ENCODE data around the gene TSPO. TPM values are rescaled to one million over a fixed set of nuclear protein-coding genes. Genes with fewer than 3 reads are reported as not detected.

Gene TSPO
- total and polyA plus RNA-seq, 11 donors = 69.0 to 335 (median 125) TPM

- H3K27ac ChIP-seq = no peak overlapping the region
- peaks cover 0 to 4% (median 0%) of the 10 kb centered on the region in 12 donors for H3K4me1 ChIP-seq
- ATAC-seq (no peak), DNase-seq (peak in 2 of 5 donors; percentile 13 to 56)
- H3K27me3 ChIP-seq = peaks cover 0 to 7% (median 0%) of the 10 kb centered on the region in 9 donors
- no peak overlapping the region for H3K4me3 ChIP-seq
- no peak for TF ChIP-seq POLR2A (IDR thresholded peaks at IDR 0.05)
- TF ChIP-seq, protein P1, sequence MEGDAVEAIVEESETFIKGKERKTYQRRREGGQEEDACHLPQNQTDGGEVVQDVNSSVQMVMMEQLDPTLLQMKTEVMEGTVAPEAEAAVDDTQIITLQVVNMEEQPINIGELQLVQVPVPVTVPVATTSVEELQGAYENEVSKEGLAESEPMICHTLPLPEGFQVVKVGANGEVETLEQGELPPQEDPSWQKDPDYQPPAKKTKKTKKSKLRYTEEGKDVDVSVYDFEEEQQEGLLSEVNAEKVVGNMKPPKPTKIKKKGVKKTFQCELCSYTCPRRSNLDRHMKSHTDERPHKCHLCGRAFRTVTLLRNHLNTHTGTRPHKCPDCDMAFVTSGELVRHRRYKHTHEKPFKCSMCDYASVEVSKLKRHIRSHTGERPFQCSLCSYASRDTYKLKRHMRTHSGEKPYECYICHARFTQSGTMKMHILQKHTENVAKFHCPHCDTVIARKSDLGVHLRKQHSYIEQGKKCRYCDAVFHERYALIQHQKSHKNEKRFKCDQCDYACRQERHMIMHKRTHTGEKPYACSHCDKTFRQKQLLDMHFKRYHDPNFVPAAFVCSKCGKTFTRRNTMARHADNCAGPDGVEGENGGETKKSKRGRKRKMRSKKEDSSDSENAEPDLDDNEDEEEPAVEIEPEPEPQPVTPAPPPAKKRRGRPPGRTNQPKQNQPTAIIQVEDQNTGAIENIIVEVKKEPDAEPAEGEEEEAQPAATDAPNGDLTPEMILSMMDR (IDR thresholded peaks at IDR 0.05) = no peak
- 89 to 92% (median 91%) methylated on average over 17 to 26 of the region's 26 CpGs for WGBS, 4 donors
- intact Hi-C loops (cut with DNase I) = no loop called here
- H3K36me3 ChIP-seq = no peaks in the 10 kb centered on the region
- H3K9me3 ChIP-seq = no peaks in the 10 kb centered on the region
Measured at GRCh38 chr22:43208703-43209522, 57.6 kb downstream of the TSPO start.

- TF ChIP-seq, protein P1 (IDR thresholded peaks at IDR 0.05) = no peak
- no peak for TF ChIP-seq POLR2A (IDR thresholded peaks at IDR 0.05)
- Histone ChIP-seq H3K36me3 (no peaks in the 10 kb centered on the region), H3K4me1 (peaks cover 0 to 4% (median 0%) of the 10 kb centered on the region in 12 donors), H3K27ac (no peak overlapping the region), H3K9me3 (no peaks in the 10 kb centered on the region), H3K27me3 (peaks cover 0 to 13% (median 0%) of the 10 kb centered on the region in 9 donors), H3K4me3 (no peak overlapping the region)
- ATAC-seq (no peak), DNase-seq (peak in 2 of 5 donors; percentile 18 to 55)
- WGBS, 4 donors = 90 to 95% (median 93%) methylated on average over 10 to 15 of the region's 15 CpGs
- intact Hi-C loops (cut with DNase I) = no loop called here
Measured at GRCh38 chr22:43209523-43209890, 58.1 kb downstream of the TSPO start.

- Histone ChIP-seq H3K27me3 (peaks cover 0 to 14% (median 0%) of the 10 kb centered on the region in 9 donors), H3K27ac (no peak overlapping the region), H3K9me3 (no peaks in the 10 kb centered on the region), H3K4me1 (peaks cover 0 to 4% (median 0%) of the 10 kb centered on the region in 12 donors), H3K36me3 (no peaks in the 10 kb centered on the region), H3K4me3 (no peak overlapping the region)
- intact Hi-C loops (cut with DNase I) = no loop called here
- TF ChIP-seq, protein P1 (IDR thresholded peaks at IDR 0.05) = no peak
- TF ChIP-seq POLR2A (IDR thresholded peaks at IDR 0.05) = no peak
- WGBS, 4 donors = 87 to 93% (median 90%) methylated on average over 16 to 22 of the region's 22 CpGs
- no peak for ATAC-seq
- DNase-seq = peak in 2 of 5 donors; percentile 27 to 47
Measured at GRCh38 chr22:43209971-43210370, 58.6 kb downstream of the TSPO start.

DNA sequence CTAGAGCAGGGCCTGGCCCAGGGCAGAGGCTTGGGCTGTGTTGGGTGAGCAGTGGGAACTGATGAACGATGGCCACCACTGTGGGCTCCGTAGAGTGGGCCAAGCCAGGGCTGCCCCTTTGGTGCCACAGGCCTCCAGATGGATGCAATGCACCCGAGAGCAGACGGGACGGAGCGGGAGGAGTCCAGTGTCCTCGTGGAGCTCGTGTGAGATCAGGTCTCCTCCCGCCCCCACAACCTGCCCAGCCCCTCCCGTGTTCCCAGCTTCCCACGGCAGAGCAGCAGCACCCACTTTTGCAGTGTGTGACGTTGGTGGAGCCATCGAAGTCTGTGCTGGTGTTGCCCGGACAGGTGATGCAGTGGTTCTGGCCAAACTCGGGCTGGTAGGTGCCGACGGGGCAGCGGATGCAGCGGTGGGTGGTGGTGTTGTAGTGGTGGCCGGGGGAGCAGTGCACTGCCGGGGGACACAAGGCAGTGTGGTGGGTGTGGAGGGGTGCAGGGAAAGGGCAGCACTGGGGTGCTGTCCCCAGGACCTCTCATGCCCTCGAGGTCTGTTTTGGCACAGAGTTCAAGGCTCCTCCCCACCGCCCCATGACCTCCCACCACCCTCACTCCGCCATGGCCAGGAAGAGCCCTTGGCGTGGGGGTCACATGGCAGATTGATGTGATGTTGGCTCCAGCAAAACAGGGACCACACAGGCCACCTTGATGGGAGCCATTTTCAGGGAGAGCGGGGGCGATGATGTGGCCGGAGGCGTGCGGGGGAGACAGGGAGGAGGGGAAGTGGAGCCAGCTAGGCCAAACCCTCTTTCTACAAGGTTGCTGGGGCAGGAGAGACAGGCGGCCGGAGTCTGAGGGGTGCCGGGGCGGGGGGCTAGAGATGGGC lies 59.5 kb downstream of the TSPO start:
- H3K4me3 ChIP-seq = no peak overlapping the region
- ATAC-seq (no peak), DNase-seq (peak in 2 of 5 donors; percentile 16 to 49)
- peaks cover 0 to 14% (median 0%) of the 10 kb centered on the region in 9 donors for H3K27me3 ChIP-seq
- H3K27ac ChIP-seq = no peak overlapping the region
- WGBS, 4 donors = 91 to 94% (median 93%) methylated on average over 27 to 34 of the region's 34 CpGs
- H3K36me3 ChIP-seq = no peaks in the 10 kb centered on the region
- intact Hi-C loops (cut with DNase I) = no loop called here
- no peaks in the 10 kb centered on the region for H3K9me3 ChIP-seq
- no peak for TF ChIP-seq POLR2A (IDR thresholded peaks at IDR 0.05)
- TF ChIP-seq, protein P1 (IDR thresholded peaks at IDR 0.05) = no peak
- H3K4me1 ChIP-seq = peaks cover 0 to 4% (median 0%) of the 10 kb centered on the region in 12 donors

Measured in heart left ventricle (tissue), 16 donors.